Left lung (tissue), 10 donors: Measurements from ENCODE around the gene GRK4. TPM values are rescaled to one million over a fixed set of nuclear protein-coding genes. Genes with fewer than 3 reads are reported as not detected.
A peak's percentile ranks its signal among the peaks of the same experiment; 100 is the strongest.
"Not testable (repeated sequence)": the region's sequence is repeated elsewhere in the genome, so short reads cannot be mapped to it uniquely, and the experiment has no call there.

ENCODE experiments used
- ATAC-seq: fragments of 200-7000 bp; cut with Tn5 transposase; one replicate; pipeline ENCODE4 v1.9.1; 2020; ENCODE audit warnings: moderate library complexity
- DNase-seq, 4 donors: peaks; one replicate each; pipeline ENCODE4 v3.0.0-alpha.2; 2013 to 2020
- H3K27ac ChIP-seq, 2 donors: fragments of 200-600 bp; sonication (generic) in 1 of 2; one replicate each; pipeline versions ENCODE4 v1.5.0 to v1.8.0; 2020 to 2021
- H3K27me3 ChIP-seq, 2 donors: fragments of 200-600 bp; sonication (generic) in 1 of 2; one replicate each; pipeline versions ENCODE4 v1.5.0 to v1.8.0; 2020 to 2021
- H3K36me3 ChIP-seq, 2 donors: fragments of 200-600 bp; sonication (generic) in 1 of 2; one replicate each; pipeline versions ENCODE4 v1.5.0 to v1.8.0; 2020 to 2021
- H3K4me1 ChIP-seq, 2 donors: fragments of 200-600 bp; one replicate each; pipeline ENCODE4 v1.8.0; 2021
- H3K4me3 ChIP-seq, 2 donors: fragments of 200-600 bp; sonication (generic) in 1 of 2; one replicate each; pipeline versions ENCODE4 v1.5.0 to v1.8.0; 2020 to 2021; ENCODE audit warnings: mild to moderate bottlenecking in 1 of 2
- H3K9me3 ChIP-seq, 2 donors: fragments of 200-600 bp; sonication (generic) in 1 of 2; one replicate each; pipeline versions ENCODE4 v1.5.0 to v1.8.0; 2020 to 2021
- intact Hi-C, 2 donors: fragments of 100-400 bp; cut with DNase I; formaldehyde crosslinking; loops; one replicate each; pipeline versions ENCODE4 v1.11.2 to v1.14.2; 2022
- polyA plus RNA-seq, 6 donors: library from polyadenylated mRNA; unstranded; fragments of 120-200 nt; gene quantifications; one replicate each; pipeline ENCODE4 v1.2.1, GENCODE V29; 2013; ENCODE audit not compliant: insufficient read length in 6 of 6
- total RNA-seq, 2 donors: library from RNA; stranded (reverse); fragmentation: NEBNext Ultra II Directional; extraction: Animal tissue kit (Norgen Biotek cat#: 25700); gene quantifications; one replicate each; pipeline ENCODE4 v1.2.1, GENCODE V29; 2021
- TF ChIP-seq, protein P1 (sequence below), 2 donors: fragments of 200-600 bp; sonication (generic) in 1 of 2; IDR thresholded peaks; one replicate each; pipeline versions ENCODE4 v1.5.0 to v1.8.0; 2021; ENCODE audit warnings: antibody characterized with exemption in 2 of 2
- donor health status: DM: no; HTN: yes; CAD: no.
- donor health status: DM: no; HTN: no; CAD: no.

GRK4 gene
- total and polyA plus RNA-seq, 8 donors: 5.3 to 23.0 (median 15.9) TPM

DNA sequence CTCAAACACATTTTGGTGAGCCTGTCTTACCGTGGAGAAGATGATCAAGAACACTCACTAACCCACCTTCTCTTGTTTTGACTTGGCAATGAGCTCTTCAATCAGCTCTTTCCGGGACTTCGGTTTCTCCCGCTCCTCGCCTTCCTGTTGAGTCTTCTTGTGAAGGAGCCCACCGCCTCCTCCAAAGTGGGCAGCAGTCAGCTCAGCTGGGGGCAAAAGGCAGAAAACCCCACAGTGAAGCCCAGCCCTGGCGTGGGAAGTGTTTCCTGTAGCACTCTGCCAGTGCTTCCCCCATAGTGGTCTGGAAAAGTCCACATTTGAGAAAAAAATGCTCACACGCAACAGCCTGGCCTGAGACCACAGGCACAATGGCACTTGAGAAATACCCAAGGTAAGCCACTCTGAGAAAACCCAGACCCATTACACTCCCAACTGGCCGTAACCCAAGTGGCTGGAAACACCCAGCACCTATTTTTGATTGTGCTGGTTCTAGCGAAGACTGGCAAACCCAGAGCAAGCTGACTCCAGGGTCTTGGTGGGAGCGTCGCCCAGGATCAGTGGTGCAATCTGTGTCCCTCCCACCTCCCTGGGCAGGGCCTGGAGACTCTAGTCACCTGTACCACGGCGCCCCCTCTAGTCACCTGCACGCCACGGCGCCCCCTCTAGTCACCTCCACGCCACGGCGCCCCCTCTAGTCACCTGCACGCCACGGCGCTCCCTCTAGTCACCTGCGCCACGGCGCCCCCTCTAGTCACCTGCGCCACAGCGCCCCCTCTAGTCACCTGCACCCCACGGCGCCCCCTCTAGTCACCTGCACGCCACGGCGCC is 8.8 kb upstream of the GRK4 start:
- intact Hi-C loops: no loop called here
- peak overlapping the region in 1 of 2 donors; percentile 30 for H3K27ac ChIP-seq
- peaks cover 0 to 83% of the 10 kb centered on the region in 2 donors for H3K36me3 ChIP-seq
- no peaks in the 10 kb centered on the region for H3K9me3 ChIP-seq
- DNase-seq (no peak), ATAC-seq (peak; percentile 51)
- H3K4me3 ChIP-seq: no peak overlapping the region
- no peaks in the 10 kb centered on the region for H3K27me3 ChIP-seq
- H3K4me1 ChIP-seq: peaks cover 0 to 7% of the 10 kb centered on the region in 2 donors
- TF ChIP-seq, protein P1, sequence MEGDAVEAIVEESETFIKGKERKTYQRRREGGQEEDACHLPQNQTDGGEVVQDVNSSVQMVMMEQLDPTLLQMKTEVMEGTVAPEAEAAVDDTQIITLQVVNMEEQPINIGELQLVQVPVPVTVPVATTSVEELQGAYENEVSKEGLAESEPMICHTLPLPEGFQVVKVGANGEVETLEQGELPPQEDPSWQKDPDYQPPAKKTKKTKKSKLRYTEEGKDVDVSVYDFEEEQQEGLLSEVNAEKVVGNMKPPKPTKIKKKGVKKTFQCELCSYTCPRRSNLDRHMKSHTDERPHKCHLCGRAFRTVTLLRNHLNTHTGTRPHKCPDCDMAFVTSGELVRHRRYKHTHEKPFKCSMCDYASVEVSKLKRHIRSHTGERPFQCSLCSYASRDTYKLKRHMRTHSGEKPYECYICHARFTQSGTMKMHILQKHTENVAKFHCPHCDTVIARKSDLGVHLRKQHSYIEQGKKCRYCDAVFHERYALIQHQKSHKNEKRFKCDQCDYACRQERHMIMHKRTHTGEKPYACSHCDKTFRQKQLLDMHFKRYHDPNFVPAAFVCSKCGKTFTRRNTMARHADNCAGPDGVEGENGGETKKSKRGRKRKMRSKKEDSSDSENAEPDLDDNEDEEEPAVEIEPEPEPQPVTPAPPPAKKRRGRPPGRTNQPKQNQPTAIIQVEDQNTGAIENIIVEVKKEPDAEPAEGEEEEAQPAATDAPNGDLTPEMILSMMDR (IDR thresholded peaks at IDR 0.05): no peak

DNA sequence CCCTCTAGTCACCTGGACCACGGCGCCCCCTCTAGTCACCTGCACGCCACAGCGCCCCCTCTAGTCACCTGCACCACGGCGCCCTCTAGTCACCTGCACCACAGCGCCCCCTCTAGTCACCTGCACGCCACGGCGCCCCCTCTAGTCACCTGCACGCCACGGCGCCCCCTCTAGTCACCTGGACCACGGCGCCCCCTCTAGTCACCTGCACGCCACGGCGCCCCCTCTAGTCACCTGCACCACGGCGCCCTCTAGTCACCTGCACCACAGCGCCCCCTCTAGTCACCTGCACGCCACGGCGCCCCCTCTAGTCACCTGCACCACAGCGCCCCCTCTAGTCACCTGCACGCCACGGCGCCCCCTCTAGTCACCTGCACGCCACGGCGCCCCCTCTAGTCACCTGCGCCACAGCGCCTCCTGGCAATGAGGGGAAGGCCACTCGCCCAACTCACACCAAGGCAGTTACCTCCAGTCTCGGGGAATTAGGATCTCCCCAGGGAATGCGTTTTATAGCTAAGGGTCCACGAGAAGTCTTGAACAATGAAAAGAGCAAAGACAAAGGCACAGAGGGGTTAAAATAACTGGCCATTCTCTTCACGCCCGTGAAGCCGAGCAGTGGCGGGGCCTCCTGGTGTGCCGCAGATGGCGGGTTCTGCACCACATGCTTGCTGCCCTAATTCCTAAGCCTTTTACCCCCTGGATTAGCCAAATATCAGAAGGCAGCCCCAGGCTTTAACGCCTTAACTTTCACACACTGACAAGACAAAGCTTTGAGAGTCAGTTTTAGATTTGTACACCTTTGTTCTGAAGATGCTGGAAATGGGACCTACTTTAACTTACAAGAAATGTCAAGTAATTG is 8.0 kb upstream of the GRK4 start:
- ATAC-seq, H3K4me3 ChIP-seq, H3K9me3 ChIP-seq, H3K27me3 ChIP-seq, H3K27ac ChIP-seq, intact Hi-C loops, DNase-seq: not testable (repeated sequence)
- peaks cover 0 to 14% of the 10 kb centered on the region in 2 donors for H3K4me1 ChIP-seq
- H3K36me3 ChIP-seq: peaks cover 0 to 78% of the 10 kb centered on the region in 2 donors

DNA sequence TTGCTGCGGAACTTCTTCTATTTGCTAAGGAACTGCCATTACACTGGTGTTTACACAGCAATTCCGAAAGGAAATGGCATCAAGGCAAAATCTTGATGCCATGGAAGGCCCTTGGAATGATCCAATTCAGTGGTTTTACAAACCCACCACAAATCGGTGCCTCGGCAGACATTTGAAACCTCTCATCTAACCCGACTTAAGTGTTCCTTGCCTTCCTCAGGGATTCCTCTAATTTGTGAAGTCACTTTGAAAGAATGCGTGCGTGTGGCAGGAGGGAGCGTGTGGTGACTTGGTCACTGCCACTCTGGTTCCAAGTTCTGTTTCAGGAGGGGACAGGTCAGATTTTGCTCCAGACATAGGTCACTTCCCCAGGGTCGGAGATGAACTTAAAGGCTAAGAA is 4.9 kb upstream of the GRK4 start:
- TF ChIP-seq, protein P1 (IDR thresholded peaks at IDR 0.05): no peak
- Histone ChIP-seq H3K27ac (no peak overlapping the region), H3K4me3 (no peak overlapping the region), H3K36me3 (peaks cover 0 to 48% of the 10 kb centered on the region in 2 donors), H3K9me3 (no peaks in the 10 kb centered on the region), H3K4me1 (peaks cover 10 to 30% of the 10 kb centered on the region in 2 donors), H3K27me3 (no peaks in the 10 kb centered on the region)
- DNase-seq: no peak
- intact Hi-C loops: no loop called here
- no peak for ATAC-seq

DNA sequence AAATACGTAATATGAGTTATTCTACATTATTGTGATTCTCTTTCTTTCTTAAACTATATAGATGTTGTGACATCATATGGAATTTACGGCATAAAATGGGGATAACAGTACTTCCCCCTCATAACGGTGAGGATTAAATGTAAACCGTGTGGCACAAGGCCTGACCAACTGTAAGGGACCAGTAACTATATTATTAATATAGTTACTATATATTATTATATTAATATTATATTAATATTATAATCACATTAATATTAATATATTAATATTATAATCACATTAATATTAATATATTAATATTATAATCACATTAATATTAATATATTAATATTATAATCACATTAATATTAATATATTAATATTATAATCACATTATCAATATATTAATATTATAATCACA is 2.9 kb upstream of the GRK4 start:
- H3K9me3 ChIP-seq, H3K27me3 ChIP-seq, intact Hi-C loops, H3K27ac ChIP-seq, ATAC-seq, DNase-seq, H3K4me3 ChIP-seq: not testable (repeated sequence)
- Histone ChIP-seq H3K36me3 (peaks cover 0 to 35% of the 10 kb centered on the region in 2 donors), H3K4me1 (peaks cover 10 to 42% of the 10 kb centered on the region in 2 donors)

DNA sequence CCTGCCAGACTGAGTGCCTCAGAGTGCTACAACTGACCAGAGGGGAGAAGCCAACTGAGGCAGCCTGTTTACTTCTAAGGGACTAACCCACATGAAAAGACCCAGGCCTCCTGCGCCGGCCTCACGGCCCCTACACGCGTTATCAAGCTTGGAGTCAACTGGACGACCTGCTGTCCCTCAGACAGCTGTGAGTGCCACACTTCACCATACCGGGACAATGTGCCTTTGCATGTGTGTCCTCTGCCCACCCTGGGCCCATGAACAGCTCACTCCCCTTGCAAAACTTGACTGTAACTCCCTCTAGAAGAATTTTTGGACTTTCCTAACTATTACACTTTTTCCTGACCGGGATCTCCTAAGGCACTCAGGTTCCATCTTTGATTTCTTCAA is 2.0 kb upstream of the GRK4 start:
- no peaks in the 10 kb centered on the region for H3K9me3 ChIP-seq
- intact Hi-C loops: no loop called here
- ATAC-seq (no peak), DNase-seq (no peak)
- TF ChIP-seq, protein P1 (IDR thresholded peaks at IDR 0.05): no peak
- H3K4me1 ChIP-seq: peaks cover 10 to 42% of the 10 kb centered on the region in 2 donors
- peak overlapping the region in 1 of 2 donors; percentile 98 for H3K4me3 ChIP-seq
- H3K27ac ChIP-seq: no peak overlapping the region
- peaks cover 0 to 25% of the 10 kb centered on the region in 2 donors for H3K36me3 ChIP-seq
- no peaks in the 10 kb centered on the region for H3K27me3 ChIP-seq
